ENCODE data around the gene COBL.

Gene COBL

DNA sequence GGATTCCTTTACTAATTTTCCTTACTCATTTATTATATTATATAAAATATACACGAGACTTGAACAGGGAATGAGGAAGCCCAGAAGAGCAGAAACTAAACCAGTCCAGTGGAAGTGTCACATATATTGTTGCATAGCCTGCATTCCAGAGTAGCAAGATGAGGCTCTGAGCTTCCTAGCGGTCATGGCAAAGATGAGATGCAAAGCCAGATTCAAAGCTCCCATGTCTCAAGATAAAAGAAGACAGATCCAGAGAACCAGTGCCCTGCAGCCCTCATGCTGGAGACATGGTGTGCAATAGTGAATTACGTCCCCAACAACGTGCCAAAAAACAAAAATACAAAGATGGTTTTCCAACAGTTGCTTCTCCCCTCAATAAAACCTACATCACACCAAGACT lies 59.7 kb downstream of the COBL start:
- in situ Hi-C loops (cut with HindIII; ENCODE audit: low sequenced_read_pairs): no loop called here
- no peak overlapping the region for H3K4me3 ChIP-seq (ENCODE audit: low read depth, low read length)
- DNase-seq (ENCODE audit: low read depth, low spot score): no peak
- TF ChIP-seq, protein P1, sequence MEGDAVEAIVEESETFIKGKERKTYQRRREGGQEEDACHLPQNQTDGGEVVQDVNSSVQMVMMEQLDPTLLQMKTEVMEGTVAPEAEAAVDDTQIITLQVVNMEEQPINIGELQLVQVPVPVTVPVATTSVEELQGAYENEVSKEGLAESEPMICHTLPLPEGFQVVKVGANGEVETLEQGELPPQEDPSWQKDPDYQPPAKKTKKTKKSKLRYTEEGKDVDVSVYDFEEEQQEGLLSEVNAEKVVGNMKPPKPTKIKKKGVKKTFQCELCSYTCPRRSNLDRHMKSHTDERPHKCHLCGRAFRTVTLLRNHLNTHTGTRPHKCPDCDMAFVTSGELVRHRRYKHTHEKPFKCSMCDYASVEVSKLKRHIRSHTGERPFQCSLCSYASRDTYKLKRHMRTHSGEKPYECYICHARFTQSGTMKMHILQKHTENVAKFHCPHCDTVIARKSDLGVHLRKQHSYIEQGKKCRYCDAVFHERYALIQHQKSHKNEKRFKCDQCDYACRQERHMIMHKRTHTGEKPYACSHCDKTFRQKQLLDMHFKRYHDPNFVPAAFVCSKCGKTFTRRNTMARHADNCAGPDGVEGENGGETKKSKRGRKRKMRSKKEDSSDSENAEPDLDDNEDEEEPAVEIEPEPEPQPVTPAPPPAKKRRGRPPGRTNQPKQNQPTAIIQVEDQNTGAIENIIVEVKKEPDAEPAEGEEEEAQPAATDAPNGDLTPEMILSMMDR (IDR thresholded peaks at IDR 0.05; ENCODE audit: low read depth, low read length): no peak

GRCh38 chr7:51256209-51256781 lies 60.3 kb downstream of the COBL start:
- DNase-seq (ENCODE audit: low read depth, low spot score): no peak
- in situ Hi-C loops (cut with HindIII; ENCODE audit: low sequenced_read_pairs): no loop called here
- TF ChIP-seq, protein P1 (IDR thresholded peaks at IDR 0.05; ENCODE audit: low read depth, low read length): no peak
- no peak overlapping the region for H3K4me3 ChIP-seq (ENCODE audit: low read depth, low read length)

DNA sequence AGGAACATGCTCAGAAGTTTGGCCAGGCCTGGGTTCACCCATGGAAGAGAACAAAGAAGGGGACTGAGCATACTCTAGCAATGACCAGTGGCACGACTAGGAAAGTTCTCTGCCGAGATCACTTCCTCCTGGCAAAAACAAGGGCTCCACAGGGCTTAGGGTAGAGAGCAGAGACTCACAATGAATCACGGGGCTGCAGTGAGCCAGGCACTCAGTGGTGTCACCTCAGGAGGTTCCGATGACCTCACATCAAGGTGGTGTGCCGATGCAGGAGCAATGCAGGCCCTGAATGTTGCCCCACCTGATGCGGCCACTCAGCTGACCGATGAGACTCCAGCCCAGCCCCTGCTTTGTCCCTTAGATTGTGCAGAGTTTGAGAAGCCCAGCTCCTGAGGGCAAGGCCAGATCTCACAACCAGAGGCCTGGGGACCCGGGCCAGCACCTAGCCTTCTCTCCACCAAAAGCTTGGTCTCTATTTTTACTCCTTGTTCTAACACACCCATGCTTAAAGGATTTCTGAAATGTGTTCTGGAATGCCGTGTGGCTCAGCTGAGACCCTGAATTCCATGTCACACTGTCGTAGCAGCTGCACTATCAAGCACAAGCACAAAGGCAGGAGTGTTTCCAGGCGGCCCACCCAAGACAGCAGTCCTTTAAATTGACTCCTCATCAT lies 60.9 kb downstream of the COBL start:
- no peak overlapping the region for H3K4me3 ChIP-seq (ENCODE audit: low read depth, low read length)
- DNase-seq (ENCODE audit: low read depth, low spot score): no peak
- TF ChIP-seq, protein P1 (IDR thresholded peaks at IDR 0.05; ENCODE audit: low read depth, low read length): no peak
- in situ Hi-C loops (cut with HindIII; ENCODE audit: low sequenced_read_pairs): no loop called here

DNA sequence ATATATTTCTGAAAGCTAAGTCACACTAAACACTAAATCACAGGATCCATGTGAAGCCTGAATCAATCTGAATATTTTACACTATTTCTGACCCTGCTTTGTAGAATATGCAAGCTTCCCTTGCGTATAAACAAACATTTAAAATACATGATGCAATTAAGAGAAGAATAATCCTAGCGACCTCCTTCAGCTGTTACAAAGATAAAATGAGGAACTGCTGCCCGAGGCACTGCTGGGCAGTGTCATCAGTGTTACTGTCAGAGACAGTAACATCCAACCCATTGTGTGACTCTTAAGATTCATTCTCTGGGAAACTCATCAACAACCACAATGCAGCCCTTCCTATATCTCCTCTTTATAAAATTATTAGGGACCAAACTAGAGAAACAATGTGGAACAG lies 61.6 kb downstream of the COBL start:
- no peak for DNase-seq (ENCODE audit: low read depth, low spot score)
- TF ChIP-seq, protein P1 (IDR thresholded peaks at IDR 0.05; ENCODE audit: low read depth, low read length): no peak
- no peak overlapping the region for H3K4me3 ChIP-seq (ENCODE audit: low read depth, low read length)
- in situ Hi-C loops (cut with HindIII; ENCODE audit: low sequenced_read_pairs): no loop called here

DNA sequence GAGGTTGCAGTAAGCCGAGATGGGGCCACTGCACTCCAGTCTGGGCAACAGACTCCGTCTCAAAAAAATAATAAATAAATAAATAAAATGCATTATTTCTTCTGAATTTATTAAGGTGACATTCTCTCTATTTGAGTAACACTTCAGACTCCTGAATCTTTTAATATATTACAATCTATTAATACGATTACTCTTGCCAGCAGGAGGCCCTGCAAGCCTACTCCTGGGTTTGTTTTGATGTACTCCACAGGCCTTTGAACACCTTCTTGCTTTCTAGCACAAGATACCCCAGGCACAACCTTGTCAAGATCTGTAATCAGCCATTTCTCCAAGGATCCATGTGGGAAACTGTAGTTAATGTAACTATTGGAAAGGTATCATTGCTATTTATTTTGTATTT lies 63.5 kb downstream of the COBL start:
- in situ Hi-C loops (cut with HindIII; ENCODE audit: low sequenced_read_pairs): no loop called here
- TF ChIP-seq, protein P1 (IDR thresholded peaks at IDR 0.05; ENCODE audit: low read depth, low read length): no peak
- no peak overlapping the region for H3K4me3 ChIP-seq (ENCODE audit: low read depth, low read length)
- DNase-seq (ENCODE audit: low read depth, low spot score): no peak

GRCh38 chr7:51251290-51251689 lies 65.3 kb downstream of the COBL start:
- no peak for DNase-seq (ENCODE audit: low read depth, low spot score)
- TF ChIP-seq, protein P1 (IDR thresholded peaks at IDR 0.05; ENCODE audit: low read depth, low read length): no peak
- in situ Hi-C loops (cut with HindIII; ENCODE audit: low sequenced_read_pairs): no loop called here
- no peak overlapping the region for H3K4me3 ChIP-seq (ENCODE audit: low read depth, low read length)
